NCI-H774 (cell line): ENCODE data around the gene AK5.

Experiments
- DNase-seq: peaks from one replicate; lab custom pipeline; 2025; lab: John Stamatoyannopoulos, UW

Gene AK5

GRCh38 chr1:77541162-77541545, 259.3 kb downstream of the AK5 start:
- DNase-seq = no peak

GRCh38 chr1:77542813-77543420, 261.1 kb downstream of the AK5 start:
- DNase-seq = no peak

- peak; percentile 34 for DNase-seq
Measured at GRCh38 chr1:77543822-77544448, 262.1 kb downstream of the AK5 start.

GRCh38 chr1:77544845-77545244, 263.0 kb downstream of the AK5 start:
- DNase-seq = no peak

GRCh38 chr1:77545970-77546369, 264.2 kb downstream of the AK5 start:
- no peak for DNase-seq

- no peak for DNase-seq
Measured at GRCh38 chr1:77546890-77547289, 265.1 kb downstream of the AK5 start.

- no peak for DNase-seq
Measured at GRCh38 chr1:77548285-77548684, 266.5 kb downstream of the AK5 start.

GRCh38 chr1:77550135-77550534, 268.3 kb downstream of the AK5 start:
- DNase-seq = no peak

GRCh38 chr1:77552626-77553025, 270.8 kb downstream of the AK5 start:
- no peak for DNase-seq

GRCh38 chr1:77553568-77554291, 271.9 kb downstream of the AK5 start:
- DNase-seq = no peak

GRCh38 chr1:77556045-77556444, 274.2 kb downstream of the AK5 start:
- DNase-seq = no peak

- DNase-seq = no peak
Measured at GRCh38 chr1:77557053-77557452, 275.2 kb downstream of the AK5 start.

- DNase-seq = no peak
Measured at GRCh38 chr1:77558591-77559164, 276.9 kb downstream of the AK5 start.

- no peak for DNase-seq
Measured at GRCh38 chr1:77560741-77561140, 278.9 kb downstream of the AK5 start.

- no peak for DNase-seq
Measured at GRCh38 chr1:77562596-77563150, 280.9 kb downstream of the AK5 start.

- no peak for DNase-seq
Measured at GRCh38 chr1:77565321-77565720, 283.5 kb downstream of the AK5 start.

GRCh38 chr1:77571642-77572041, 289.8 kb downstream of the AK5 start:
- DNase-seq = no peak

GRCh38 chr1:77579547-77579946, 297.7 kb downstream of the AK5 start:
- no peak for DNase-seq

- DNase-seq = no peak
Measured at GRCh38 chr1:77582905-77583304, 301.1 kb downstream of the AK5 start.

- DNase-seq = no peak
Measured at GRCh38 chr1:77583483-77583882, 301.7 kb downstream of the AK5 start.

- DNase-seq = no peak
Measured at GRCh38 chr1:77584884-77585283, 303.1 kb downstream of the AK5 start.

- no peak for DNase-seq
Measured at GRCh38 chr1:77585610-77586314, 303.9 kb downstream of the AK5 start.
